ENCODE results near the gene TMEM171.

TMEM171 gene

DNA sequence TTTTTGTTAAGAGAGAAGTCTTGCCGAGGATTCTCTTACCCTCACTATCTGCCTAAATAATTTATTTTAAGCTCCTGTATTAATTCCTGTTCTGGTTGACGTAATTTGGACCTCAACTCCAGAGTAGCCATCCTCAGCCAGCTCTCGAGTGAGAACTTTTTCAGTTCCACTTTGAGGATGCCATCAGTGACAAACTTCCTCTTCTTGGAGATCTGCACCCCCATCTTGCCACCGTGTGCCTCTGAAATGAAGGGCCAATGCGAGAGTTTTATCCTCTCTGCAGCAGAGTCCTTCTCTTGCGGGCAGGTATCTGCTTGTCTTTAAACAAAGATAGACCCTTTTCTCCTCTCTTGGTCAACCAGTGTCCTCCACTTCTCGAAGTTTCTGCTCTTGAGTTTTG is 33.1 kb downstream of the TMEM171 start:
- no peaks in the 10 kb centered on the region for H3F3A ChIP-seq (ENCODE audit: low read depth)
- H3K4me3 ChIP-seq (ENCODE audit: low read length, poor library complexity, severe bottlenecking): no peak overlapping the region
- H3K9me3 ChIP-seq (ENCODE audit: insufficient read depth, low read depth, low read length): no peaks in the 10 kb centered on the region
- no peaks in the 10 kb centered on the region for H3K9me2 ChIP-seq (replicated peaks; ENCODE audit: low read depth, low read length)
- H4K20me1 ChIP-seq (ENCODE audit: insufficient read depth, low read length, poor library complexity, severe bottlenecking): no peaks in the 10 kb centered on the region
- no peaks in the 10 kb centered on the region for H3K4me1 ChIP-seq (ENCODE audit: insufficient read depth, low read length, poor library complexity, severe bottlenecking)
- TF ChIP-seq EZH2phosphoT487 (IDR thresholded peaks at IDR 0.05; ENCODE audit: borderline replicate concordance): no peak
- TF ChIP-seq, protein P1, sequence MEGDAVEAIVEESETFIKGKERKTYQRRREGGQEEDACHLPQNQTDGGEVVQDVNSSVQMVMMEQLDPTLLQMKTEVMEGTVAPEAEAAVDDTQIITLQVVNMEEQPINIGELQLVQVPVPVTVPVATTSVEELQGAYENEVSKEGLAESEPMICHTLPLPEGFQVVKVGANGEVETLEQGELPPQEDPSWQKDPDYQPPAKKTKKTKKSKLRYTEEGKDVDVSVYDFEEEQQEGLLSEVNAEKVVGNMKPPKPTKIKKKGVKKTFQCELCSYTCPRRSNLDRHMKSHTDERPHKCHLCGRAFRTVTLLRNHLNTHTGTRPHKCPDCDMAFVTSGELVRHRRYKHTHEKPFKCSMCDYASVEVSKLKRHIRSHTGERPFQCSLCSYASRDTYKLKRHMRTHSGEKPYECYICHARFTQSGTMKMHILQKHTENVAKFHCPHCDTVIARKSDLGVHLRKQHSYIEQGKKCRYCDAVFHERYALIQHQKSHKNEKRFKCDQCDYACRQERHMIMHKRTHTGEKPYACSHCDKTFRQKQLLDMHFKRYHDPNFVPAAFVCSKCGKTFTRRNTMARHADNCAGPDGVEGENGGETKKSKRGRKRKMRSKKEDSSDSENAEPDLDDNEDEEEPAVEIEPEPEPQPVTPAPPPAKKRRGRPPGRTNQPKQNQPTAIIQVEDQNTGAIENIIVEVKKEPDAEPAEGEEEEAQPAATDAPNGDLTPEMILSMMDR (conservative IDR thresholded peaks at IDR 0.05; ENCODE audit: low read length): no peak
- H3K36me3 ChIP-seq (ENCODE audit: insufficient read depth, low read length): no peaks in the 10 kb centered on the region
- H3K4me2 ChIP-seq (ENCODE audit: low read depth, low read length, poor library complexity, severe bottlenecking): no peak overlapping the region
- H2AFZ ChIP-seq (ENCODE audit: low read length): no peak overlapping the region
- H3K79me2 ChIP-seq (ENCODE audit: insufficient read depth, low read length): no peaks in the 10 kb centered on the region
- no peak overlapping the region for H3K9ac ChIP-seq (ENCODE audit: low read depth, low read length, poor library complexity, severe bottlenecking)
- H3K27me3 ChIP-seq (ENCODE audit: insufficient read depth, low read length, poor library complexity, severe bottlenecking): peaks cover 92% of the 10 kb centered on the region

DNA sequence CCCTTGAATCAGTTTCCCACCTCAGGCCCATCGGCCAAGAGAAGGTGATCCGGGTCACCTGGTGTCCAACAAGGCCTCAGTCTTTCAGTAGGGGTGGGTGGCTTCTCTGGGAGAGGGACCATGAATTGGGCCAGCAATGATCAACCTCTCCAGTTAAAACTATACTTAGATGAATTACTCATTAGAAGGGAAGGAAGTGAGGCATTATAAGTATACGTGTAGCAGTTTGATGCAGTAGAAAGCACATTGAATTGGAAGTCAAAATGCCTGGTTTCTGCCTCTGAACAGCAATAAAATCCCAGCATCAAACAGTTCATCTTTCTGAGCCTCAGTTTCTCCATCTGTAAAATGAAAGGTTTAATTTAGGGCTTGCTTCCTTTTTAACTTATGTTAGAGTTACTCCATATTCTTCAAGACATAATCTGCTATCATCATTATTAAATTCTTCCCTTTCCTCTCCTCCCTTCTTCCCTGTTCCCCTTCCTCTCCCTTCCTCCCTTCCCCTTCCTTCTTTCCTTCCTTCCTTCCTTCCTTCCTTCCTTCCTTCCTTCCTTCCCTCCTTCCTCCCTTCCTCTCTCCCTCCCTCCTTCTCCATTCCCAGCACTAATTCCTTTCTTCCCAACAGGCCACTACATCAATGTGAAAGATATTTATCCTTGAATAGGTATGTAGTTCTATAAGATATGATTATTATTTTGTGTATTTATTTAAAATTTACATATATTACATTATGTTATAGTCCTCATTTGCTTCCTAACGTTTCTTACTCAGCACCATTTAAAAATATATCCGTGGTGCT is 34.0 kb downstream of the TMEM171 start:
- no peak overlapping the region for H2AFZ ChIP-seq (ENCODE audit: low read length)
- H3F3A ChIP-seq (ENCODE audit: low read depth): no peaks in the 10 kb centered on the region
- no peaks in the 10 kb centered on the region for H3K4me1 ChIP-seq (ENCODE audit: insufficient read depth, low read length, poor library complexity, severe bottlenecking)
- H3K79me2 ChIP-seq (ENCODE audit: insufficient read depth, low read length): no peaks in the 10 kb centered on the region
- TF ChIP-seq, protein P1 (conservative IDR thresholded peaks at IDR 0.05; ENCODE audit: low read length): no peak
- no peak for TF ChIP-seq EZH2phosphoT487 (IDR thresholded peaks at IDR 0.05; ENCODE audit: borderline replicate concordance)
- no peaks in the 10 kb centered on the region for H3K9me3 ChIP-seq (ENCODE audit: insufficient read depth, low read depth, low read length)
- H3K36me3 ChIP-seq (ENCODE audit: insufficient read depth, low read length): no peaks in the 10 kb centered on the region
- H3K4me3 ChIP-seq (ENCODE audit: low read length, poor library complexity, severe bottlenecking): no peak overlapping the region
- H4K20me1 ChIP-seq (ENCODE audit: insufficient read depth, low read length, poor library complexity, severe bottlenecking): no peaks in the 10 kb centered on the region
- H3K27me3 ChIP-seq (ENCODE audit: insufficient read depth, low read length, poor library complexity, severe bottlenecking): peaks cover 97% of the 10 kb centered on the region
- no peak overlapping the region for H3K4me2 ChIP-seq (ENCODE audit: low read depth, low read length, poor library complexity, severe bottlenecking)
- no peak overlapping the region for H3K9ac ChIP-seq (ENCODE audit: low read depth, low read length, poor library complexity, severe bottlenecking)
- no peaks in the 10 kb centered on the region for H3K9me2 ChIP-seq (replicated peaks; ENCODE audit: low read depth, low read length)

DNA sequence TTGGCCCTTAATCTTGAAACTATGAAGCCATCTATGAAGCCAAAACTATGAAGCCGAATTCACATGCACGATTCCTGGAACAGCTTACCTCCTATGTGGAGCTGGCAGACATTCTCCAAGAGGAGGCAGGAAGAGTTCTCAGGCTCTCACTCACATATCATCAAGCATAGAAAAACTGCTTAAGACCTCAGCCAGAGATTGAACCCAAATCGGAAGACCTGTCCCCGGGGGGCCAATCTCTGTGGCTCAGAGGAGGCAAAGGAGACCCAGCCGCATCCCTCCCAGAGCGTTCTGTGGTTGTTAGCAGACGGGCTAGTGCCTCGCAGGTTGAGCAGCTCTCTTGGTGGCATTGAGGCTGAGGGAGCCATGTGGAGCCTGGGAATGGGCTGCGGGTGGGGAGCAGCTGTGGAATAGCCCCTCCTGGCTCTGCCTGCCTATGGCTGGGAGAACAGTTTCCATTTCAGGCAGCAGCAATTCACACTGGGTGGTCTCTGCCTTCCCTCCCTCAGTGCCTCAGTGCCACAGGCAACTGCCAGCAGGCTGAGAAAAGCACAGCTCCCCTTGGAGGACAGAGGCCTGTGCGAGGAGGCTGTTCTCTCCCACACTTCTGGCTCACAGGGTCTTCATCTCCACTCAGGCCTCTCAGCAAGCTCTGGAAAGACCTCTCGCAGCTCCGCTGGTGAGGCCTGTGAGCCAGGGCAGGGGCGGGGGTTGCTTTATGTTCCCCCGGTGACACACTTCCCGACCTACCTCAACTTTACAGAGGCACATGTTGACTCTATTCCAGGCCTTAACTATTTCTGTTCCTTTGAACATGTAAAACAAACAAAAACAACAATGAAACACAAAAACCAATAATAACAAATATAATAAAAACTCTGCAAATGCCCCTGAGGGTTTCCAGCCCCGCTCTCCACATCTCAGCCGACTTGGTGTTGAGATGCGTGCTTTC is 35.2 kb downstream of the TMEM171 start:
- TF ChIP-seq, protein P1 (conservative IDR thresholded peaks at IDR 0.05; ENCODE audit: low read length): no peak
- TF ChIP-seq EZH2phosphoT487 (IDR thresholded peaks at IDR 0.05; ENCODE audit: borderline replicate concordance): no peak
- Histone ChIP-seq H3K27me3 (ENCODE audit: insufficient read depth, low read length, poor library complexity, severe bottlenecking) (peaks cover 90% of the 10 kb centered on the region), H3K4me1 (ENCODE audit: insufficient read depth, low read length, poor library complexity, severe bottlenecking) (peaks cover 9% of the 10 kb centered on the region), H4K20me1 (ENCODE audit: insufficient read depth, low read length, poor library complexity, severe bottlenecking) (no peaks in the 10 kb centered on the region), H3K9me3 (ENCODE audit: insufficient read depth, low read depth, low read length) (no peaks in the 10 kb centered on the region), H3K4me2 (ENCODE audit: low read depth, low read length, poor library complexity, severe bottlenecking) (no peak overlapping the region), H3K36me3 (ENCODE audit: insufficient read depth, low read length) (no peaks in the 10 kb centered on the region), H3K9ac (ENCODE audit: low read depth, low read length, poor library complexity, severe bottlenecking) (no peak overlapping the region), H3K4me3 (ENCODE audit: low read length, poor library complexity, severe bottlenecking) (no peak overlapping the region), H3F3A (ENCODE audit: low read depth) (no peaks in the 10 kb centered on the region), H2AFZ (ENCODE audit: low read length) (no peak overlapping the region), H3K9me2 (replicated peaks; ENCODE audit: low read depth, low read length) (no peaks in the 10 kb centered on the region), H3K79me2 (ENCODE audit: insufficient read depth, low read length) (no peaks in the 10 kb centered on the region)
